GM12878 (cell line): ENCODE measurements around the gene PXT1. TPM values are rescaled to one million over a fixed set of nuclear protein-coding genes. Genes with fewer than 3 reads are reported as not detected.

Source experiments
- ATF2 ChIP-seq: IDR thresholded peaks from 2 replicates; pipeline ENCODE4 v1.6.1; 2012; ENCODE audit warnings: low read length, inconsistent platforms
- ATF7 ChIP-seq: fragments of 450-650 bp; IDR thresholded peaks from 2 replicates; pipeline ENCODE4 v1.6.1; 2016; ENCODE audit warnings: low read depth, mild to moderate bottlenecking
- BCL11A ChIP-seq: IDR thresholded peaks from 2 replicates; pipeline ENCODE4 v1.6.1; 2011; ENCODE audit warnings: low read depth, low read length
- BHLHE40 ChIP-seq, 2 experiments: fragments of 450-650 bp in 1 of 2; IDR thresholded peaks; 2 replicates each; pipeline ENCODE4 v1.6.1; 2011 to 2017; ENCODE audit warnings: low read depth in 2 of 2, borderline replicate concordance in 1 of 2, improper control_type of control experiment in 1 of 2, low read length in 1 of 2, mild to moderate bottlenecking in 1 of 2
- BMI1 ChIP-seq: fragments of 450-650 bp; IDR thresholded peaks from 2 replicates; pipeline ENCODE4 v1.6.1; 2016; ENCODE audit warnings: mild to moderate bottlenecking, moderate library complexity, borderline replicate concordance
- BRCA1 ChIP-seq: IDR thresholded peaks from 2 replicates; pipeline ENCODE4 v1.6.1; 2011; ENCODE audit warnings: low read depth, low read length, improper control_type of control experiment
- CEBPB ChIP-seq, 2 experiments: fragments of 150-350 bp in 1 of 2; IDR thresholded peaks; 2 replicates each; pipeline ENCODE4 v1.6.1; 2012 to 2014; ENCODE audit warnings: low read depth in 2 of 2, low read length in 2 of 2, borderline replicate concordance in 1 of 2, inconsistent platforms in 1 of 2
- CHD2 ChIP-seq: IDR thresholded peaks from 2 replicates; pipeline ENCODE4 v1.6.1; 2011; ENCODE audit warnings: low read depth, low read length, improper control_type of control experiment, borderline replicate concordance
- DPF2 ChIP-seq: fragments of 450-650 bp; IDR thresholded peaks from 2 replicates; pipeline ENCODE4 v1.6.1; 2017; ENCODE audit warnings: mild to moderate bottlenecking
- EED ChIP-seq: sonication (generic); IDR thresholded peaks from 2 replicates; pipeline ENCODE4 v1.6.1; 2016; ENCODE audit warnings: antibody characterized with exemption, low read depth
- EGR1 ChIP-seq, 2 experiments: IDR thresholded peaks; 1 replicate in 1 of 2; 2 replicates in 1 of 2; pipeline ENCODE4 v1.6.1; 2011 to 2012; ENCODE audit warnings: low read depth in 2 of 2, low read length in 2 of 2, borderline replicate concordance in 1 of 2, mild to moderate bottlenecking in 1 of 2, moderate library complexity in 1 of 2
- FOXM1 ChIP-seq: IDR thresholded peaks from 2 replicates; pipeline ENCODE4 v1.6.1; 2012; ENCODE audit warnings: low read depth, mild to moderate bottlenecking, inconsistent platforms, low read length, moderate library complexity
- GABPA ChIP-seq: IDR thresholded peaks from 2 replicates; pipeline ENCODE4 v1.6.1; 2014; ENCODE audit warnings: antibody characterized with exemption, low read depth, mild to moderate bottlenecking, inconsistent platforms
- GATAD2B ChIP-seq: fragments of 450-650 bp; conservative IDR thresholded peaks from 2 replicates; pipeline ENCODE4 v1.6.1; 2017; ENCODE audit warnings: low read depth, mild to moderate bottlenecking, moderate library complexity
- HDGF ChIP-seq: fragments of 450-650 bp; IDR thresholded peaks from 2 replicates; pipeline ENCODE4 v1.6.1; 2016; ENCODE audit warnings: antibody characterized with exemption
- IKZF1 ChIP-seq: fragments of 450-650 bp; conservative IDR thresholded peaks from 2 replicates; pipeline ENCODE4 v1.6.1; 2017; ENCODE audit warnings: antibody characterized with exemption, mild to moderate bottlenecking
- IKZF2 ChIP-seq, 2 experiments: fragments of 450-650 bp; IDR thresholded peaks; 2 replicates each; pipeline ENCODE4 v1.6.1; 2017; ENCODE audit warnings: mild to moderate bottlenecking in 2 of 2, moderate library complexity in 2 of 2
- MTA2 ChIP-seq: fragments of 450-650 bp; IDR thresholded peaks from 2 replicates; pipeline ENCODE4 v1.6.1; 2016; ENCODE audit warnings: low read depth, mild to moderate bottlenecking, moderate library complexity
- RELB ChIP-seq: fragments of 450-650 bp; IDR thresholded peaks from 2 replicates; pipeline ENCODE4 v1.6.1; 2017; ENCODE audit warnings: low read depth, mild to moderate bottlenecking, moderate library complexity
- RUNX3 ChIP-seq: IDR thresholded peaks from 2 replicates; pipeline ENCODE4 v1.6.1; 2012; ENCODE audit warnings: low read length, inconsistent platforms
- TBL1XR1 ChIP-seq: IDR thresholded peaks from 2 replicates; pipeline ENCODE4 v1.6.1; 2012; ENCODE audit warnings: low read depth, low read length, improper control_type of control experiment
- TCF7 ChIP-seq: IDR thresholded peaks from 2 replicates; pipeline ENCODE4 v1.6.1; 2014; ENCODE audit warnings: antibody characterized with exemption, borderline replicate concordance
- ZNF622 ChIP-seq: fragments of 450-650 bp; IDR thresholded peaks from 2 replicates; pipeline ENCODE4 v1.6.1; 2017; ENCODE audit warnings: mild to moderate bottlenecking, inconsistent platforms
- polyA plus RNA-seq, 11 experiments: library from polyadenylated mRNA; depleted of rRNA in 4 of 11; unstranded in 6 of 11; stranded (reverse) in 5 of 11; fragments of >200 nt; fragmentation: Nextera tagmentation in 4 of 11; fragmentation: Illumina TruSeq in 1 of 11; extraction: Ambion mirVana in 4 of 11; extraction: Trizol in 1 of 11; gene quantifications; 1 replicate in 1 of 11; 2 replicates in 10 of 11; pipeline versions ENCODE4 v1.2.1 to v1.2.3, GENCODE V29; 2011 to 2016; ENCODE audit warnings: inconsistent platforms in 2 of 11, missing spikeins in 2 of 11, low read depth in 1 of 11
- total RNA-seq, 4 experiments: library from RNA; depleted of rRNA in 3 of 4; stranded (reverse); fragments of >200 nt in 3 of 4; fragmentation: Illumina TruSeq in 1 of 4; extraction: Trizol in 1 of 4; gene quantifications; 2 replicates each; pipeline versions ENCODE4 v1.2.1 to v1.2.3, GENCODE V29; 2013 to 2021

The PXT1 gene
- total and polyA plus RNA-seq, 10 of the 15 experiments (the other 5 are each of a cell fraction or from before 2014, with no cell fraction given), result 0.27 to 2.9 (median 0.50) TPM

GRCh38 chr6:36355819-36356218, 86.8 kb downstream of the PXT1 start (continued):
- TF ChIP-seq ZNF622, result no peak
- no peak for TF ChIP-seq HDGF
- TF ChIP-seq GABPA, result no peak
- TF ChIP-seq BHLHE40 (IDR thresholded peaks at IDR 0.05; ENCODE audit: borderline replicate concordance in 1 of 2, low read depth in 2 of 2, low read length in 1 of 2), result 0 out of 4 replicates have a peak, but pooled peaks of 1 of the 2 experiments have one; percentile 26
- TF ChIP-seq ATF7, result 0 out of 2 replicates have a peak, but pooled peaks have one; percentile 40
- peak; percentile 77 for TF ChIP-seq ATF2
- TF ChIP-seq RUNX3, result peak; percentile 95
- no peak for TF ChIP-seq TBL1XR1
- TF ChIP-seq CEBPB (IDR thresholded peaks at IDR 0.05; ENCODE audit: borderline replicate concordance in 1 of 2, low read depth in 2 of 2, low read length in 2 of 2), result peak; percentile 36 to 55; a peak in 1 of 4 replicates
- TF ChIP-seq BCL11A, result peak; percentile 74
- peak; percentile 94 for TF ChIP-seq MTA2
- TF ChIP-seq EED, result peak; percentile 89
- peak; percentile 89 for TF ChIP-seq IKZF1
- TF ChIP-seq DPF2, result peak; percentile 76
- TF ChIP-seq FOXM1, result peak; percentile 31; the same call in 1 of the 2 replicates
- peak; percentile 55; the same call in 1 of the 2 replicates for TF ChIP-seq BMI1
- TF ChIP-seq IKZF2 (IDR thresholded peaks at IDR 0.05), result peak; percentile 90 to 93
- TF ChIP-seq EGR1 (IDR thresholded peaks at IDR 0.05; ENCODE audit: borderline replicate concordance in 1 of 2, low read depth in 2 of 2, low read length in 2 of 2), result no peak
- TF ChIP-seq CHD2, result no peak
- peak; percentile 68; the same call in 1 of the 2 replicates for TF ChIP-seq RELB
- peak; percentile 52; the same call in 1 of the 2 replicates for TF ChIP-seq GATAD2B
- no peak for TF ChIP-seq BRCA1
- TF ChIP-seq TCF7, result peak; percentile 22; the same call in 1 of the 2 replicates
